ENCODE measurements around the gene CHRM2. TPM values are rescaled to one million over a fixed set of nuclear protein-coding genes. Genes with fewer than 3 reads are reported as not detected.

CHRM2 gene
- total RNA-seq, 1 experiment from 2014 or later, result not detected

DNA sequence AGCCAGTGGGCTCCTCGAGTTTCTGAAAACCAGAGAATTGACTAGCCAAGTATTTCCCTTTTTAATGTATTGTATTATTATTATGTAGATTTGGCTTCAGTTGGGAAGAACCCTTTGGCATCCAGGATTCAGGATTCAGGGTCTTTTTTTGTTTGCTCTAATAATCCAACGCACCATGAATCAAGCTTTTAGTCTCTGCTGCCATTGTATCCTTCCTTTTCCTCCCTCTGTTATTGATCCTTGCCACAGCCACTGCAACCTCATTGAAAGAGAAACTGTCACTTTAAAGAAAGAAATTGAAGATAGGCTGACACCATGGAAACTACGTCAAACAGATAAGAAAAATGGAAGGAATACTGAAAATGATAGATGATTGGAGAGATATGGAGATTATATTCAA lies 150.0 kb downstream of the CHRM2 start:
- no peak overlapping the region for H2AK5ac ChIP-seq (ENCODE audit: insufficient read length, low read length)
- no peaks in the 10 kb centered on the region for H3K9me3 ChIP-seq (ENCODE audit: control insufficient read depth, low read depth, low read length)
- H2BK15ac ChIP-seq (ENCODE audit: low read depth, low read length), result no peak overlapping the region
- no peak overlapping the region for H3K56ac ChIP-seq (ENCODE audit: insufficient read length, low read depth, low read length)
- TF ChIP-seq, protein P1, sequence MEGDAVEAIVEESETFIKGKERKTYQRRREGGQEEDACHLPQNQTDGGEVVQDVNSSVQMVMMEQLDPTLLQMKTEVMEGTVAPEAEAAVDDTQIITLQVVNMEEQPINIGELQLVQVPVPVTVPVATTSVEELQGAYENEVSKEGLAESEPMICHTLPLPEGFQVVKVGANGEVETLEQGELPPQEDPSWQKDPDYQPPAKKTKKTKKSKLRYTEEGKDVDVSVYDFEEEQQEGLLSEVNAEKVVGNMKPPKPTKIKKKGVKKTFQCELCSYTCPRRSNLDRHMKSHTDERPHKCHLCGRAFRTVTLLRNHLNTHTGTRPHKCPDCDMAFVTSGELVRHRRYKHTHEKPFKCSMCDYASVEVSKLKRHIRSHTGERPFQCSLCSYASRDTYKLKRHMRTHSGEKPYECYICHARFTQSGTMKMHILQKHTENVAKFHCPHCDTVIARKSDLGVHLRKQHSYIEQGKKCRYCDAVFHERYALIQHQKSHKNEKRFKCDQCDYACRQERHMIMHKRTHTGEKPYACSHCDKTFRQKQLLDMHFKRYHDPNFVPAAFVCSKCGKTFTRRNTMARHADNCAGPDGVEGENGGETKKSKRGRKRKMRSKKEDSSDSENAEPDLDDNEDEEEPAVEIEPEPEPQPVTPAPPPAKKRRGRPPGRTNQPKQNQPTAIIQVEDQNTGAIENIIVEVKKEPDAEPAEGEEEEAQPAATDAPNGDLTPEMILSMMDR (conservative IDR thresholded peaks at IDR 0.05), result no peak
- no peak overlapping the region for H2BK5ac ChIP-seq (ENCODE audit: insufficient read length, low read length)
- no peak overlapping the region for H3K14ac ChIP-seq (ENCODE audit: insufficient read depth, low read length)
- H3K27me3 ChIP-seq (ENCODE audit: insufficient read depth, low read length), result no peaks in the 10 kb centered on the region
- H3K18ac ChIP-seq (ENCODE audit: insufficient read length, low read depth, low read length), result no peak overlapping the region
- H2BK12ac ChIP-seq (ENCODE audit: insufficient read length, low read depth, low read length), result no peak overlapping the region
- no peaks in the 10 kb centered on the region for H3K23me2 ChIP-seq (ENCODE audit: insufficient read length, low read depth, low read length, poor library complexity, severe bottlenecking)
- Mint-ChIP-seq H3K27ac (peak overlapping the region in 1 of 3 experiments; percentile 78; a peak in 3 of 7 replicates), H3K9me3 (peaks cover 0 to 6% of the 10 kb centered on the region in 2 experiments; a peak in 1 of 5 replicates), H3K4me1 (peaks cover 28 to 33% of the 10 kb centered on the region in 2 experiments), H3K4me3 (peak overlapping the region in 1 of 2 experiments; percentile 9; a peak in 1 of 5 replicates), H3K36me3 (ENCODE audit: insufficient read depth in 1 of 3, low read depth in 3 of 3) (peaks cover 0 to 13% (median 0%) of the 10 kb centered on the region in 3 experiments; a peak in 3 of 7 replicates), H3K27me3 (ENCODE audit: low read depth) (no peaks in the 10 kb centered on the region)
- H2BK20ac ChIP-seq (ENCODE audit: low read depth, low read length, poor library complexity, severe bottlenecking), result no peak overlapping the region
- no CpG with 5 or more reads among the region's 3 CpGs for WGBS (ENCODE audit: extremely low coverage, insufficient read length, low lambda C conversion rate)
- no peaks in the 10 kb centered on the region for H4K20me1 ChIP-seq (ENCODE audit: control insufficient read depth, insufficient read depth, insufficient read length)
- no peaks in the 10 kb centered on the region for H3K79me2 ChIP-seq (ENCODE audit: insufficient read depth, low read length)
- no peak overlapping the region for H3K9ac ChIP-seq (ENCODE audit: extremely low read depth, insufficient read length, low read length)
- no peak overlapping the region for H2BK120ac ChIP-seq (ENCODE audit: low read depth, low read length, poor library complexity, severe bottlenecking)
- no peak overlapping the region for H4K91ac ChIP-seq (ENCODE audit: insufficient read length, low read depth, low read length)
- H3K4me1 ChIP-seq (ENCODE audit: insufficient read depth, low read length), result peaks cover 2% of the 10 kb centered on the region; the same call in 1 of the 2 replicates
- H2AFZ ChIP-seq (ENCODE audit: low read length), result no peak overlapping the region
- no peak overlapping the region for H4K8ac ChIP-seq (replicated peaks; ENCODE audit: insufficient read length, low read depth, low read length)
- H3K4ac ChIP-seq (ENCODE audit: low read depth, low read length), result no peak overlapping the region
- no peaks in the 10 kb centered on the region for H3K79me1 ChIP-seq (ENCODE audit: insufficient read depth, low read depth, low read length, poor library complexity, severe bottlenecking)
- DNase-seq, result no peak
- H3K23ac ChIP-seq (ENCODE audit: insufficient read length, low read depth, low read length), result no peak overlapping the region
- H3K4me2 ChIP-seq (ENCODE audit: insufficient read depth, insufficient read length, low read length), result peak overlapping the region; percentile 13
- no peak overlapping the region for H3T11ph ChIP-seq (ENCODE audit: low read length)
- no peak overlapping the region for H4K5ac ChIP-seq (ENCODE audit: insufficient read length, low read depth, low read length)
- H3K27ac ChIP-seq (ENCODE audit: insufficient read length, low read depth, low read length), result peak overlapping the region; percentile 7
